GM19468 (cell line): Measurements from ENCODE around the gene CAMK2N1.

ENCODE experiments used
- ATAC-seq: cut with Tn5 transposase; IDR thresholded peaks from one replicate; pipeline ENCODE4 v1.9.1; 2021; ENCODE audit warnings: mild to moderate bottlenecking, moderate library complexity, moderate number of reproducible peaks; ENCODE audit not compliant: unreplicated experiment; ENCODE audit errors: extremely low read depth

Gene CAMK2N1

DNA sequence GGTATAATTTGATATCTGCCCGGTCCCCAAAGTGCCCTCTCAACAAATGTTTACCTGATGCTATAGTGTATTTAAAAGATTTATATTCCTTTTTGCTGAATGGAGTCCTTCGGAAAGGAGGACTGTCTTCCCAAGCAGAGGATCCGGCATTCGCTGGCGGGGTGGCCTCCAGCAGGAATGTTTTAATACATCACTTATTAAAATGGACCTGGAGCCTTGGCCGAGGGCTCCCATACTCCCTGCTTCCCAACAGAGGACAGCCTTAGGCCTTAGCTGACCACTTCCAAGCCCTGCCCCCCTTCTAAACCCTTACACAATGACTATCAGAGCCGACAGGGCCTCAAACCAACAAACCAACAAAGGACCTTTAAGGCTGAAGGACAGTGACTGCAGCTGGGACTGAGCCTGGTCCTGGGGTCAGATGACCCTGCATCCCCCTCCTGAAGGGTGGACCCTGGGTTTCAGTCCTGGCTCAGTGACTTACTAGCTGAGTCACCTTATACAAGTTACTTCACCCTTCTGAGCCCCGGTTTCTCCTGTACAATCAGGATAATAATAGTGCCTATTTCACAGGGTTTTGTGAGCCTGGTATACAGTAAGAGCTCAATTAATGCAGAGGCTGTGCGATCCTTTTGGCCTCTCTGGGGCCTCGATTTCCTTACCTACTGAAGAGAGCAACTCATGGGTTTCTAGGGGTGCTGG, 5.6 kb downstream of the CAMK2N1 start:
- ATAC-seq = no peak

DNA sequence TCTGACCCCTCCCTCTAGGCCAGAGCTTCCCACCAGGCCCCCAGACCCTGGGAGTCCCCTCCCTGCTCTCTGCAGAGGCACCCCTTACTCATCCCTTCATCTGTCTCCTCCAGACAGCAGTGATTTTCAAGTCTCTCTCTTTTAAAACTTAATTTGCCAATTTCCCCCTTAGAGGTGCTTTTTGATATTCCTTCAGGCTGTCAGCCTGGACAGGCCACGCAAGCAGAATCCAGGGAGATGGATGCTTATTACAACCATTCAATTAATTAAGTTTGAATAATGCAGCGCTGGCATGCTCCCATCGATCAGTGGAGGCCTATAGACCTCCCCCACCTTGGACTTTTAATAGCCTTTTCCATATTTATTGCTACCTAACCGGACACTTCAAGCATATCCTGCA, 6.2 kb downstream of the CAMK2N1 start:
- ATAC-seq = no peak

DNA sequence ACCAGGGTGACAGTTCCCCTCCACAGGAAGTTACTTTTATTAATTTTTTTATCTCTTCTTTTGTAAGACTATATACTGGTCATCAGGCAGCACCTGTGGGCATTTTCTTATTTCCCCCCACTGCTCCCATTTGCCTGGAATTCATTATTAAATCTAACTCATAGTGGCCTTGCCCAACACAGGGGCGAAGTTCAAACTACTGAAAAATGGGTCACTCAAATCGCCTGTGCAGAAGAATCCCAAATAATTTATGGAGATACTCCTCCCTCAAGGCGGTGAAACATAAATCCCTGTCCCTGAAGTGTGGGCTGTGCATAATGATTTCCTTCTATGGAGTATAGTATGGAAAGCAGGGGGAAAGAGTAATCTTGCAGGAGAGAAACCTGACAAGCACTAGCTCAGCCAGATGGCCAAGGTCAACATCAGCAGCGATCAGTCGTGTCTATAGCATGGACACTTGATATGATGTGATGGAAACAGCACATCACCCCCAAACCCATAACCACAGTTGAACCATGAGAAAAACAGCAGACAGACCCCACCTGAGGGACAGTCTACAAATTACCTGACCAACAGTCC, 7.9 kb downstream of the CAMK2N1 start:
- ATAC-seq = no peak

DNA sequence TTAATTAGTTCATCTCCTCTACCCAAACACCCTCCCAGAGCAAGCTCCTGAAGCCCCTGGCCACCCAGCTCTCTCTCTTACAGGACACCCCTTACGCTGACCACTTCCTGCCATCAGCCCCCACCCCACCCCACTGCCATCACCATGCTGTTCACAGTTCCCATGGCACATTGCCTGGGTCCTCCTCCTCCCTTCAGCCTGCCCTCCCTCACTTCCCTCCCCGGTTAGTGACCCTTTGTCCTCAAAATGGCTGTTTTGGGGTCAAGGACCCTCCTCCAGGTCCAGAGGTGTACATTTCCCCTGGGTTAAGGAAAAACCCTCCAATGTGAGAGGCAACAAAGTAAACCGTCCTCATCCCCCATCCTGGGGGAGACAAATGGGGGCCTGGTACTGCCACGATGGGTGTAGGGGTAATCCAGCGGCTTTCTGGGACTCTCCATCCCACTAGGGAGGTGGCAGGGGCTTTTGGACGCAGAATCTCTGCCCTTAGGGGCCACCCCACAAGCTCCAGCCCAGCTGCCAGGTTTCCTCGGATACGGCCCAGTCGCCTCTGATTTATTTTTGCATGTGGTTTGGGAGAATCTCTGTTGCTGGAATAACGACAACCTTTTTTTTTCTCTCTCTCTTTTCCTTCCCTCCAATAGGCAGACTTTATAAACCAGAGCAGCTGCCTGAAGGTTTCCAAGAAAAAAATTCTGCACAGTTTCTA, 8.5 kb downstream of the CAMK2N1 start:
- no peak for ATAC-seq

DNA sequence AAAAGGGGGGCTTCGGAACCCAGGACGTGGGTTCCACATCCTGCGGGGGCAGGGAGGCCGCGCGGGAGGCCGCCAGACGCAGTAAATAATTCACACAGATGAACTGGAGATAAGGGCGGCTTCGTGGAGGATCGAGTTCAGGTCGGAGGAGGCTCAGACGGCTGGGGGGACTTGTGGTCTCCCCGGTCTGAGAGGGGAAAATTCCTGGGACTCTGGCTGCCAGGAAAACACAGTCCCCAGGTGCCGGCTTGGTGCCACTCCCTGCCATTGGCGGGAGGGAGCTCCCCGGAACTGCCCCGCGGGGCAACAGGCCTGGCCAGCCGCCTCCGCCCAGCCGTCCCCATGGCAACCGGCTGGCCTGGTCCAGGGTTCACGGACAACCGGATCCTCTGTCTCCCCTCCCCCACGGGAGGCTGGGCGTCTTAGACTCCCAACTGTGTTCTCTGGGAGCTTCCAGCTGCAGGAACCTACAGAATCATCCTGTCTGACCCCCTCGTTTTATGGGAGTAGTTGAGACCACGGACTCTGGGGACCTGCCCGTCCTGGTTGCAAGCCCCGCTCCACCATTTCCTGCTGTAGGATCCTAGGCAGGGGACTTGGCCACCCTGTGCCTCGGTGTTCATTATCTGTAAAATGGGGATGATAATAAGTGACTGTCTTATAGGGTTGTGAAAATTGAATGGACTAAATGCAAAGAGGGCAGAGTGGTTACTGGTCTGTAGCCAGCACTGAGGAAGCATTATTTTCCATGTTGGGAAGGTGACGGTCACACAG, 9.6 kb downstream of the CAMK2N1 start:
- no peak for ATAC-seq

- ATAC-seq = no peak
Observed at GRCh38 chr1:20474996-20475395, 11.0 kb downstream of the CAMK2N1 start.

GRCh38 chr1:20474333-20474975, 11.6 kb downstream of the CAMK2N1 start:
- ATAC-seq = no peak

GRCh38 chr1:20473894-20474293, 12.1 kb downstream of the CAMK2N1 start:
- ATAC-seq = no peak

- ATAC-seq = no peak
Observed at GRCh38 chr1:20472860-20473711, 12.9 kb downstream of the CAMK2N1 start.

- ATAC-seq = no peak
Observed at GRCh38 chr1:20472121-20472520, 13.9 kb downstream of the CAMK2N1 start.

- ATAC-seq = no peak
Observed at GRCh38 chr1:20470194-20470593, 15.8 kb downstream of the CAMK2N1 start.

DNA sequence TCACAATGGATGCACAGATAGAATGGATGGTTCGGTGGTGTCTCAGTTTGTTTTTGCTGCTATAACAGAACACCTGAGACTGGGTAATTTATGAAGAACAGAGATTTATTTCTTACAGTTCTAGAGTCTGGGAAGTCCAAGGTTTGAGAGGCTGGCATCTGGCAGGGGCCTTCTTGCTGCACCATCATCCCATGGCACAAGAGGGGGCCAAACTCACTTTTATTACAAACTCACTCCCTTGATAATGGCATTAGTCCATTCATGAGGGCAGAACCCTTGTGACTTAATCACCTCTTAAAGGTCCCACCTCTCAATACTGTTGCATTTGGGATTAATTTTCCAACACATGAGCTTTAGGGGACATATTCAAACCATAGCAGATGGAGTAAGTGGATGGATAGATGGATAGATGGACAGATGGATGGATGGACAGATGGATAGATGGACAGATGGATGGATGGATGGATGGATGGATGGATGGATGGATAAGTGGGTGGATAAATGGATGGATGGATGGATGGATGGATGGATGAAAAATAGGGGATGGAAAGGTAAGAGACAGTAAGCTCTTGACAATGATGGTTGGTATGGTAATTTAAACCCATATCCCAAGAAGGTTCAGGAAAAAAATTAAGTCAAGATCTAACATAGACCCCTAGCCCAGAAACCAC, 16.5 kb downstream of the CAMK2N1 start:
- ATAC-seq = no peak

GRCh38 chr1:20466273-20466672, 19.7 kb downstream of the CAMK2N1 start:
- no peak for ATAC-seq

- ATAC-seq = no peak
Observed at GRCh38 chr1:20465187-20465586, 20.8 kb downstream of the CAMK2N1 start.

DNA sequence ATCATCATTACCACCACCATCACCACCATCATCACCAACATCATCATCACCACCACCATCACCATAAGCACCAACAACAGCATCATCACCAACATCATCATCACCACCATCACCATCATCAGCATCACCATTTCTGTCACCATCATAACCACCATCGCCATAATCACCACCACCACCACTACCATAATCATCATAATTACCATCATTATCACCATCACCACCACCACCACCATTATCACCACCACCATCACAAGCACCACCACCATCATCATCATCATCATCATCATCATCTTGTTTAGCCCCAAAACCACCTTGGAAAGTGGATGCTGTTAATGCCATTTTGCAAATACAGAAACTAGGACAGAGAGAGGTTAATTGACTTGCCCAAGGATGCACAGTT, 22.5 kb downstream of the CAMK2N1 start:
- no peak for ATAC-seq

- ATAC-seq = no peak
Observed at GRCh38 chr1:20462397-20462796, 23.6 kb downstream of the CAMK2N1 start.

DNA sequence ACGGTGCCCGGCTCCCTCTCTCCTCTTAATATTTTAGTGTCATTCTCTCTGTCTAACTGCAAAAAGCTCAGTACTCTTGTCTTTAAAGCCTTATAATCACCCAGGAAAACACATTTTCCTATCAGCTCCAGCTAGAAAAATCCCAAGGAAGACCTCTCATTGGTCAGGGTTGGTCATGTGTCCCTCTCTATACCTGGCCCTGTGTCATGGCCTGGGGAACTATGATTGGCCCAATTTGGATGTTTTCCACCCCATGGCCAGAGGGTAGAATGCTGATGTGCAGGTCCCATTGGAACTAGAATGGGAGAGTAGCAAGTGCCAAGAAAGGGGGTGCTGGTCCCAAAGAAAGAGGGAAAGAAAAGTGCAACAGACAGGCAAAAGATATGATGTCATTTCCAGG, 27.3 kb downstream of the CAMK2N1 start:
- ATAC-seq = no peak

DNA sequence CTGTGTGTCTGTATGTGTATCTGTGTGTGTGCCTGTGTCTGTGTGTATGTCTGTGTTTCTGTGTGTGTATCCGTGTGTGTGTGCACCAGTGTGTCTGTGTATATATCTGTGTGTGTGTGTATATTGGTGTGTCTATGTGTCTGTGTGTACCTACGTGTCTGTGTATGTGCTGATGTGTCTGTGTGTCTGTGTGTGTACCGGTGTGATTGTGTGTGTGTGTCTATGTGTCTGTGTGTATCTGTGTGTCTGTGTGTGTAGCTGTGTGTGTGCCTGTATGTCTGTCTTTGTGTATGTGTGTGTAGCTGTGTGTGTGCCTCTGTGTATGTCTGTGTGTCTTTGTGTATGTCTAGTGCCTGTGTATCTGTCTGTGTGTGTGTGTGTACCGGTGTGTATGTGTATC, 32.0 kb downstream of the CAMK2N1 start:
- no peak for ATAC-seq

DNA sequence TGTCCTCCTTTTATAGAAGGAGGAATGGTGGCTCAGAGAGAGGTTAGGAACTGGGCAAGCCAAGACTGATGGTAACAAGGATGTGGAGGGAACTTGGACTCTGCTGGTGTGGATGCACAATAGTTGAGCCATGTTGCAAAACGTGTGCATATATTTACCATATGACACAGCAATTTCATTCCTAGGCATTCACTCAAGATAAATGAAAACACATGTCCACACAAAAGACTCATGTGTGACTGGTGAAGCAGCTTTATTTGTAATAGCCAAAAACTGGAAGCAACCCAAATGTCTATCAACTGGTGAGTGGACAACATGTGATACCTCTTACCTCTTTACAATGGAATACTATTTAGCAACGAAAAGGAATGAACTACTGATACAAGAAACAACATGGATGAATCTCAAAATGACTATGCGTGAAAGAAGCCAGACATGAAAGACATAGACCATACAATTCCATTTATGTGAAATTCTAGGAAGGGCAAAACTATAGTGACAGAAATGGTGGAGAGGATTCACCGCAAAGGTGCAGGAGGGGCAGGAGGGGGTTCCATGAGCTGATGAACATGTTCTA, 36.2 kb downstream of the CAMK2N1 start:
- ATAC-seq = no peak
